H1 (cell line): Measurements from ENCODE around the gene SART1. TPM values are rescaled to one million over a fixed set of nuclear protein-coding genes. Genes with fewer than 3 reads are reported as not detected.

Source experiments
- CHD2 ChIP-seq: IDR thresholded peaks from 2 replicates; pipeline ENCODE4 v1.6.1; 2012; ENCODE audit warnings: low read length, improper control_type of control experiment
- CREB1 ChIP-seq: IDR thresholded peaks from 2 replicates; pipeline ENCODE4 v1.6.1; 2012; ENCODE audit warnings: inconsistent platforms
- KDM5A ChIP-seq: fragments of 200-600 bp; IDR thresholded peaks from 2 replicates; pipeline ENCODE4 v1.7.1; 2012; ENCODE audit warnings: mild to moderate bottlenecking, low read length, inconsistent platforms, mixed read lengths
- MAX ChIP-seq: IDR thresholded peaks from 2 replicates; pipeline ENCODE4 v1.6.1; 2012; ENCODE audit warnings: inconsistent platforms
- PHF8 ChIP-seq: fragments of 200-600 bp; sonication (generic); conservative IDR thresholded peaks from 2 replicates; pipeline ENCODE4 v1.7.1; 2012; ENCODE audit warnings: low read depth, mild to moderate bottlenecking, inconsistent platforms, low read length, moderate library complexity
- TBP ChIP-seq: IDR thresholded peaks from 2 replicates; pipeline ENCODE4 v1.6.1; 2011; ENCODE audit warnings: low read depth, low read length, improper control_type of control experiment
- polyA plus RNA-seq, 7 experiments: library from polyadenylated mRNA; depleted of rRNA in 3 of 7; stranded (reverse) in 5 of 7; unstranded in 2 of 7; fragments of >200 nt in 5 of 7; fragments of 200-250 nt in 2 of 7; gene quantifications; 1 replicate in 5 of 7; 2 replicates in 1 of 7; 4 replicates in 1 of 7; pipeline versions ENCODE4 v1.2.1 to v1.2.3, GENCODE V29; 2011 to 2013; ENCODE audit warnings: missing spikeins in 2 of 7, mixed read lengths in 2 of 7
- total RNA-seq: library from RNA; stranded (reverse); fragmentation: NEBNext Ultra II Directional; extraction: Animal tissue kit (Norgen Biotek cat#: 25700); gene quantifications from 2 replicates; pipeline ENCODE4 v1.2.1, GENCODE V29; 2021

Gene SART1
- total and polyA plus RNA-seq, 2 of the 8 experiments (the other 6 are each of a cell fraction or from before 2014, with no cell fraction given), result 9.7 to 46.1 TPM

- TF ChIP-seq CHD2 (no peak), KDM5A (no peak), CREB1 (no peak), PHF8 (no peak), TBP (no peak), MAX (no peak)
These were observed 14.9 kb upstream of the SART1 start (continued) for GRCh38 chr11:65946655-65947054.
